IPS-18a (cell line): ENCODE measurements around the gene SPRED2.

ENCODE experiments used
- H3K27ac ChIP-seq: one replicate; pipeline ENCODE4 v1.5.1; 2013; ENCODE audit warnings: low read length
- H3K27me3 ChIP-seq: one replicate; pipeline ENCODE4 v1.6.1; 2013; ENCODE audit warnings: mild to moderate bottlenecking, low read length; ENCODE audit not compliant: control insufficient read depth, insufficient read depth
- H3K36me3 ChIP-seq: one replicate; pipeline ENCODE4 v1.6.1; 2013; ENCODE audit warnings: low read depth, low read length; ENCODE audit not compliant: control insufficient read depth
- H3K4me1 ChIP-seq: one replicate; pipeline ENCODE4 v1.6.1; 2013; ENCODE audit warnings: low read depth, low read length; ENCODE audit not compliant: control insufficient read depth
- H3K4me3 ChIP-seq: one replicate; pipeline ENCODE4 v1.5.1; 2013; ENCODE audit warnings: low read length
- H3K9ac ChIP-seq: one replicate; pipeline ENCODE4 v1.6.1; 2013; ENCODE audit warnings: mild to moderate bottlenecking, low read length, moderate library complexity
- H3K9me3 ChIP-seq: one replicate; pipeline ENCODE4 v1.6.1; 2013; ENCODE audit warnings: low read depth, low read length; ENCODE audit not compliant: control insufficient read depth

The SPRED2 gene

GRCh38 chr2:65382323-65382722, 50.1 kb downstream of the SPRED2 start:
- H3K9ac ChIP-seq = no peak overlapping the region
- H3K4me1 ChIP-seq = no peaks in the 10 kb centered on the region
- H3K27ac ChIP-seq = no peak overlapping the region
- no peak overlapping the region for H3K4me3 ChIP-seq
- H3K36me3 ChIP-seq = no peaks in the 10 kb centered on the region
- no peaks in the 10 kb centered on the region for H3K9me3 ChIP-seq
- H3K27me3 ChIP-seq = no peaks in the 10 kb centered on the region

GRCh38 chr2:65381607-65382051, 50.8 kb downstream of the SPRED2 start:
- no peaks in the 10 kb centered on the region for H3K27me3 ChIP-seq
- H3K4me3 ChIP-seq = no peak overlapping the region
- no peak overlapping the region for H3K27ac ChIP-seq
- no peaks in the 10 kb centered on the region for H3K4me1 ChIP-seq
- no peaks in the 10 kb centered on the region for H3K36me3 ChIP-seq
- H3K9ac ChIP-seq = no peak overlapping the region
- no peaks in the 10 kb centered on the region for H3K9me3 ChIP-seq

- no peaks in the 10 kb centered on the region for H3K36me3 ChIP-seq
- no peaks in the 10 kb centered on the region for H3K4me1 ChIP-seq
- H3K9ac ChIP-seq = no peak overlapping the region
- no peaks in the 10 kb centered on the region for H3K9me3 ChIP-seq
- no peak overlapping the region for H3K4me3 ChIP-seq
- H3K27me3 ChIP-seq = no peaks in the 10 kb centered on the region
- H3K27ac ChIP-seq = no peak overlapping the region
Observed at GRCh38 chr2:65380255-65380654, 52.1 kb downstream of the SPRED2 start.

GRCh38 chr2:65379721-65380171, 52.7 kb downstream of the SPRED2 start:
- no peaks in the 10 kb centered on the region for H3K4me1 ChIP-seq
- H3K36me3 ChIP-seq = no peaks in the 10 kb centered on the region
- H3K27me3 ChIP-seq = no peaks in the 10 kb centered on the region
- no peak overlapping the region for H3K9ac ChIP-seq
- H3K4me3 ChIP-seq = no peak overlapping the region
- H3K27ac ChIP-seq = no peak overlapping the region
- no peaks in the 10 kb centered on the region for H3K9me3 ChIP-seq

- Histone ChIP-seq H3K4me1 (no peaks in the 10 kb centered on the region), H3K27ac (no peak overlapping the region), H3K9me3 (no peaks in the 10 kb centered on the region), H3K4me3 (no peak overlapping the region), H3K9ac (no peak overlapping the region), H3K36me3 (no peaks in the 10 kb centered on the region), H3K27me3 (no peaks in the 10 kb centered on the region)
Observed at GRCh38 chr2:65379223-65379622, 53.2 kb downstream of the SPRED2 start.

GRCh38 chr2:65378290-65378689, 54.1 kb downstream of the SPRED2 start:
- H3K4me1 ChIP-seq = no peaks in the 10 kb centered on the region
- no peak overlapping the region for H3K9ac ChIP-seq
- no peak overlapping the region for H3K27ac ChIP-seq

GRCh38 chr2:65377556-65378192, 54.7 kb downstream of the SPRED2 start:
- no peaks in the 10 kb centered on the region for H3K9me3 ChIP-seq
- no peaks in the 10 kb centered on the region for H3K4me1 ChIP-seq
- no peak overlapping the region for H3K27ac ChIP-seq
- no peaks in the 10 kb centered on the region for H3K36me3 ChIP-seq
- H3K4me3 ChIP-seq = no peak overlapping the region
- H3K9ac ChIP-seq = no peak overlapping the region
- no peaks in the 10 kb centered on the region for H3K27me3 ChIP-seq

More at GRCh38 chr2:65378290-65378689, 54.1 kb downstream of the SPRED2 start:
- no peaks in the 10 kb centered on the region for H3K27me3 ChIP-seq
- H3K9me3 ChIP-seq = no peaks in the 10 kb centered on the region
- no peaks in the 10 kb centered on the region for H3K36me3 ChIP-seq
- no peak overlapping the region for H3K4me3 ChIP-seq

GRCh38 chr2:65375723-65376122, 56.7 kb downstream of the SPRED2 start:
- Histone ChIP-seq H3K27me3 (no peaks in the 10 kb centered on the region), H3K4me3 (no peak overlapping the region), H3K36me3 (no peaks in the 10 kb centered on the region), H3K27ac (no peak overlapping the region), H3K9me3 (no peaks in the 10 kb centered on the region), H3K4me1 (peaks cover 6% of the 10 kb centered on the region), H3K9ac (no peak overlapping the region)

- Histone ChIP-seq H3K4me1 (peaks cover 10% of the 10 kb centered on the region), H3K9me3 (no peaks in the 10 kb centered on the region), H3K4me3 (no peak overlapping the region), H3K9ac (no peak overlapping the region), H3K27ac (no peak overlapping the region), H3K36me3 (no peaks in the 10 kb centered on the region), H3K27me3 (no peaks in the 10 kb centered on the region)
Observed at GRCh38 chr2:65374999-65375398, 57.4 kb downstream of the SPRED2 start.

GRCh38 chr2:65374575-65374974, 57.8 kb downstream of the SPRED2 start:
- Histone ChIP-seq H3K4me1 (peaks cover 10% of the 10 kb centered on the region), H3K36me3 (no peaks in the 10 kb centered on the region), H3K27ac (no peak overlapping the region), H3K9me3 (no peaks in the 10 kb centered on the region), H3K9ac (no peak overlapping the region), H3K4me3 (no peak overlapping the region), H3K27me3 (no peaks in the 10 kb centered on the region)

GRCh38 chr2:65373365-65373918, 59.0 kb downstream of the SPRED2 start:
- Histone ChIP-seq H3K9ac (no peak overlapping the region), H3K4me1 (peaks cover 10% of the 10 kb centered on the region), H3K9me3 (no peaks in the 10 kb centered on the region), H3K27ac (no peak overlapping the region), H3K36me3 (no peaks in the 10 kb centered on the region), H3K4me3 (no peak overlapping the region), H3K27me3 (no peaks in the 10 kb centered on the region)

GRCh38 chr2:65372619-65373018, 59.8 kb downstream of the SPRED2 start:
- H3K4me1 ChIP-seq = peaks cover 10% of the 10 kb centered on the region
- H3K36me3 ChIP-seq = no peaks in the 10 kb centered on the region
- H3K4me3 ChIP-seq = no peak overlapping the region
- H3K27ac ChIP-seq = no peak overlapping the region
- no peak overlapping the region for H3K9ac ChIP-seq
- H3K9me3 ChIP-seq = no peaks in the 10 kb centered on the region
- no peaks in the 10 kb centered on the region for H3K27me3 ChIP-seq
